Activated CD8-positive, alpha-beta memory T cell treated with anti-CD3 and anti-CD28 coated beads, Interleukin-2, amount 50 U/mL, for 24 hours (primary cell): Measurements from ENCODE around the gene PNMA8C.
"Not testable (repeated sequence)": the region's sequence is repeated elsewhere in the genome, so short reads cannot be mapped to it uniquely, and the experiment has no call there.

Experiments
- DNase-seq: peaks from one replicate; pipeline ENCODE4 v3.0.0-alpha.2; 2020; ENCODE audit errors: extremely low read depth

Gene PNMA8C

DNA sequence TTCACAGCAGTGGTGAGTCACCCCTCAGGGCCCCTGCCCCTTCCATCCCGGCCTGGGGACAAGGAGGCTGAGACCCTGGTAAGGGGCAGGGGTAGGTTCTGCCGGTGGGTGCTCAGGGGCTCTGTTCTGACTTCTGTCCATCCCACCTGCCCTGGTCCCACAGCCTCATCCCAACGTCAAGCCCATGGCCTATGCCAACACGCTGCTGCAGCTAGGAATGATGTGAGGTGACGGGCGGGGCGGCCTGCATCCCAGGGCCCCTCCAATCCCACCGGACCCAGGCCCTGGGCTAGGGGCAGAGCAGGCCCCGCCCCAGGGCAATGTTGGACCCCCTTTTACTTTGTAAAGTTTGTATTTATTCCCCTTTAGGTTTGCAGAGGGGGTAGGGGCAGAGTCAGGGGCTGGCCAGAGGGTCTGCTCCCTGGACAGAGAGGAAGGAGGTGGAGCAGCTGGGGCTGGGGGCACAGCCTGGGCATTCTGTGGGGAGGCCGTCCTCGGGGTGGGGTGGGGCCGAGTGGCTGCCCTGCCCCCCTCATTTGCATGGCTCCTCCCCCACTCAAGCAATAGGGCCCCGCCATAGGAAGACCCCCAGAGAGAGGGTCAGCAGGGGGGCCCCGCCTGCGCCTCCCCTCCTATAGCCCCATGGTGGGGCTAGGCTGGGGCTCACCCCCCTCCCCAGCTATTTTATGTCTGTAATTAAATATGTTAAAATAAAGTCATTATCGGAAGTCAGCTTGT, 38.4 kb downstream of the PNMA8C start:
- DNase-seq: no peak

GRCh38 chr19:46388311-46389095, 40.2 kb downstream of the PNMA8C start:
- DNase-seq: no peak

GRCh38 chr19:46387713-46388130, 41.0 kb downstream of the PNMA8C start:
- DNase-seq: no peak

- DNase-seq: no peak
Measured at GRCh38 chr19:46386996-46387712, 41.6 kb downstream of the PNMA8C start.

GRCh38 chr19:46386151-46386550, 42.6 kb downstream of the PNMA8C start:
- no peak for DNase-seq

DNA sequence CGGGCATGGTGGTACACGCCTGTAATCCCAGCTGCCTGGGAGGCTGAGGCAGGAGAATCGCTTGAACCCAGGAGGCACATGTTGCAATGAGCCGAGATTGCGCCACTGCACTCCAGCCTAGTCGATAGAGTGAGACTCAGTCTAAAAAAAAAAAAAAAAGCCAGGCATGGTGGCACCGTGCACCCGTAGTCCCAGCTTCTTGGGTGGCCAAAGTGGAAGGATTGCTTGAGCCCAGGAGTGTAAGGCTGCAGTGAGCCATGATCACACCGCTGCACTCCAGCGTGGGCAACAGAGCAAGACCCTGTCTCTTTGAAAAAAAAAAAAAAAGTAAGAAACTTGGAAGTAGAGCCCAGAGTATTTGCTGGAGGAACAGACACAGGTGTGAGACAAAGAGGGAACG, 43.1 kb downstream of the PNMA8C start:
- no peak for DNase-seq

- no peak for DNase-seq
Measured at GRCh38 chr19:46384396-46384795, 44.3 kb downstream of the PNMA8C start.

GRCh38 chr19:46383846-46384245, 44.9 kb downstream of the PNMA8C start:
- no peak for DNase-seq

DNA sequence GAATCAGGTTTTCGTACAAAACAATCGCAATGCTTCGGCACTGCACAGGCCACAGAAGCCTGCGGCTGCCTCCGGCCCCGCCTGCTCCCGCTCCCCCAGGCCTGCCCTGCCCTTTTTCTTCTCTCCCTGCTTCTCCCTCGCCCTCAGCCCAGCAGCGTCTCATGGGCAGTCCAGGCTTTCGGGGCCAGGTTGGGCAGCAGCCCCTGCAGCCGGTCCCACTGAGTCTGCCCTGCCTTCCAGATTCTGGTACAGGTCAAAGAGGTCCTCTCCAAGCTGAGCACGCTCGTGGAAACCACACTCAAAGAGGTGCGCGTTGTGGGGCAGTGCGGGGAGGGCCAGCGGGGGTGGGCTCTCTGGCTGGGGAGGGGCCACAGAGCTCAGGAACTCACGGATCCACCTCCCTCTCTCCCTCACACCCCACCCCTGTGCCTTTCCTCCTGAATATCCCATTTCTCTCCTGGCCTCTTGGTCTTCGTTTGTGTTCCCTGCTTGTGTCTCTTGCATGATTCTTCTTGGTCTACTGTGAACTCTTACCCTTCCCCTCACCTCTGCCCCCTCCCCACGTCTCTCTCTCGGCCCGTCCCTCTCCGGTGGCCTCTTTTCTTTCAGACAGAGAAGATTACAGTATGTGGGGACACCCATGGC, 45.4 kb downstream of the PNMA8C start:
- no peak for DNase-seq

- no peak for DNase-seq
Measured at GRCh38 chr19:46381756-46382345, 46.9 kb downstream of the PNMA8C start.

DNA sequence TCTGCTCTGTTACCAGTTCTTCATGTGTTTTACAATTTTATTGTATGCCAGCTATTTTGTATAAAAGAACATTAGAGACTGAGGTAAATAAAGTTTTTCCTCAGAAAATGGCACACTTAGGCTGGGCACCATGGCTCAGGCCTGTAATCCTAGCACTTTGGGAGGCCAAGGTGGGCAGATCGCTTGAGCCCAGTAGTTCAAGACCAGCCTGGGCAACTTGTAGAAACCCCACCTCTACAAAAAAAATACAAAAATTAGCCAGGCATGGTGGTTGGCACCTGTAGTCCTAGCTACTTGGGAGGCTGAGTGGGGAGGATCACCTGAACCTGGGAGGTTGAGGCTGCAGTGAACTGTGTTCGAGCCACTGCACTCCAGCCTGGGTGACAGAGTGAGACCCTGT, 47.4 kb downstream of the PNMA8C start:
- no peak for DNase-seq

GRCh38 chr19:46380690-46381089, 48.0 kb downstream of the PNMA8C start:
- DNase-seq: no peak

DNA sequence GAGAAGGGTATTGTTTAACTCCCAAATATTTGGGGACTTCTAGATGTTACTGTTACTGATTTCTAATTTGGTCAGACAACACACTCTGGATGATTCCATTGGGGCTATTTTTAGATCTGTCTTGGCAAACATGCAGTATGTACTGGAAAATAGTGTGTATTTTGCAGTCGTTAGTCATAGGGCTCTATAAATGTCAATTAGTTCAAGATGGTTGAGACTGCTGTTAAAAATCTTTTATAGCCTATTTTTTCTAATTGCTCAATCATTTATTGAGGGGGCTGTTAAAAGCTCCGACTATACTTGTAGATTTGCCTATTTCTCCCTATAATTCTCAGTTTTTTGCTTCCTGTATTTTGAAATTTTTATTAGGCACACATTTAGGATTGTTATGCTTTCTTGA, 50.5 kb downstream of the PNMA8C start:
- no peak for DNase-seq

DNA sequence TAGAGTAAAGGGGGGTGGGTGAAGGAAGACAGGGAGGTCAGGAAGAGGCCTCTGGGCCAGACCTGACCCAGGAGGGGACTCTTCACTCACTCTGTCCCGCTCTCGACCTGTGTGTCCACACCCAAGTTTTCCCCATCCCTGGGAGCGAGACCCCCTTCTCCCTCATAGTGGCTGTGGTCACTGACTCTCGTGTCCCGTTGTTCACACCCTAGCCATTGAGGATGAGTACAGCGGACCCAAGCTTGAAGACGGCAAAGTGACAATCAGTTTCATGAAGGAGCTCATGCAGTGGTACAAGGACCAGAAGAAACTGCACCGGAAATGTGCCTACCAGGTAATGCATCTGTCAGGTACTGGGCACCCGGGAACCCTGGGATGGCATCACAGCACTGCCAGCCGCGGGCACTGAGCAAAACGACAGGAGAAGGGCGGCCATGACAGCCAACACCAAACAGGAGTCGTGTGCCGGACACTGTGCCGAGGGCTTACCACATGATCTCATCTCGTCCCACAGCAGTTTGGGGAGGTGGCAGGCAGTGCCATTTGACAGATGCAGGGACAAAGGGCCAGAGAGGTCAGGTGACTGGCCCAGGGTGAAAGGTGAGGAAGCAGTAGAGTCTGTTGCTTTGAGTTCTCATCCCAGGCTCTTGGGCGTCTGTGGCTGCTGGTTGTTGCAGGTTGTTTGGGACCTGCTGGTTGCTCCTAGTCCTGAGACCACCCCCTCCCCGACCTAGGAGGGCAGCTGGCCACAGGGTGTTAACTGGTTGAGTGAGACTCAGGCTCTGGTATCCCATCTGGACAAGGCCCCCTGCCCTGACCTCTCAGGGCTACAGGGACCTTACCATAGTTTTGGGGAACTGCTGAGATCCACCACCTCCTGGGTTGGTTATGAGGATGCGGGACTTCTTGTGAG, 52.2 kb downstream of the PNMA8C start:
- no peak for DNase-seq

DNA sequence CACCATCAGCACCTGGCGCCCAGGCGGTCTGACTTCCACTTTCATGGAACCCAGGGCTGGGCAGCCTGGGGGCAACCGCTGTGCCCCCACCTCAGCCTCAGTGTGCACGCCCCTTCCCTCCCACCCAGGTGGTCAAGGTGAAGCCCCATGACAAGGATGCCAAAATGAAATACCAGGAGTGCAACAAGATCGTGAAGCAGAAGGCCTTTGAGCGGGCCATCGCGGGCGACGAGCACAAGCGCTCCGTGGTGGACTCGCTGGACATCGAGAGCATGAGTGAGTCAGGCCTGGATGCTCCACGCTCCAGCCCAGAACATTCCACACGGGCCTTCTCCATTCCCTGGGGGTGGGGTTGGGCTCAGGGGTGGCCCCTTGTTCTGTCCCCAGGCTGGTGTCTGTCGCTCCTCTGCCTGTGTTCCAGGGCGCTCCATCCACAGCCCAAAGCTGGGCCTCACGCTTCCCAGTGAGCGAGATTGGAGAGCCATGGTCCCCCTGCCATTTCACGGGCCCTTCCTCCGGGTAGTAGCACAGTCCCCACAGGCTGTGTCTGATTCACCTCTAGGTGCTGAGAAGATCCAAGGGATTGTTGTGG, 53.2 kb downstream of the PNMA8C start:
- DNase-seq: not testable (repeated sequence)
